GM20000 (cell line): Measurements from ENCODE around the gene VILL.

Source experiments
- DNase-seq: peaks from one replicate; pipeline ENCODE4 v3.0.0; 2012; ENCODE audit warnings: low spot score
- CTCF ChIP-seq: IDR thresholded peaks from 2 replicates; pipeline ENCODE4 v1.5.1; 2012; ENCODE audit warnings: mild to moderate bottlenecking, control low read depth; ENCODE audit errors: extremely low read depth, missing control alignments

Gene VILL

GRCh38 chr3:38027466-38028465 is 37.2 kb downstream of the VILL start:
- TF ChIP-seq CTCF: no peak
- no peak for DNase-seq

DNA sequence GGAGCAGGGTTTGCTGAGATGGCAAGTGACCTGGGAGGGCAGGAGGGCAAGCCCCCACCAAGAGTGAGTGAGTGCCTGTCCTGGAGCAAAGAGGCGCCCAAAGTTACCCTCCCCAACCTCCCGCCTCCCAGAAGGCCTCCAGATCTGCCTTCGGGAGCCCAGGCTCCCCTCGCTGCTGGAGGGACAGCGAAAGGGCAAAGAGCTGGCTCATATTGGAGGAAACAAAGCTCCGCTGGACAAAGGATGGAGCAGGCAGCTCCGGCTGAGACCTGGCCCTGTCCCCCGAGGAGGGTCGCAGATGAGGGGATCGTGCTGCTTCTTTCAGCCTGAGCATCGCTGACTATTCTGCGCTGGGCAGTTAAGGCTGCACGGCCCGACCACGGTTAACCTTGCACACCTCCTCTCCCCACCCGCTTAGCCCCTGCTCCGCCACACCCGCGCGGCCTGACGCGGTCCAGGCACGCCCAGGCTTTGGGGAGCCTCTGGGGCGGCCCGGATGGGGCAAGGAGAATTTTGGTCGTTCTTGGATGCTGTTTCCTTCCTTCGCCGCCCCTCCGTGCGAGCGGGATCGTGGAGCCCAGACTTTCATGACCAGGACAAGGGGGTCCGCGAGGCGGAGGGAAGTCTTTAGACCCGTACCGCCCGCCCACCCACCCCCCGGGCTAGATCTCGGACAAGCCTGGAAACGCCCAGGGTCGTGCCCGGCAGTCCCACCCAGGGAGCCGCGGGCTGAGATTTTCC is 38.2 kb downstream of the VILL start:
- no peak for DNase-seq
- no peak for TF ChIP-seq CTCF

GRCh38 chr3:38029400-38030125 is 39.0 kb downstream of the VILL start, which contains the start of gene PLCD1:
Gene PLCD1 (minus strand): TSS chr3:38029642. CDS start chr3:38029539, 103 bp downstream.
- no peak for TF ChIP-seq CTCF
- peak; percentile 56 for DNase-seq

DNA sequence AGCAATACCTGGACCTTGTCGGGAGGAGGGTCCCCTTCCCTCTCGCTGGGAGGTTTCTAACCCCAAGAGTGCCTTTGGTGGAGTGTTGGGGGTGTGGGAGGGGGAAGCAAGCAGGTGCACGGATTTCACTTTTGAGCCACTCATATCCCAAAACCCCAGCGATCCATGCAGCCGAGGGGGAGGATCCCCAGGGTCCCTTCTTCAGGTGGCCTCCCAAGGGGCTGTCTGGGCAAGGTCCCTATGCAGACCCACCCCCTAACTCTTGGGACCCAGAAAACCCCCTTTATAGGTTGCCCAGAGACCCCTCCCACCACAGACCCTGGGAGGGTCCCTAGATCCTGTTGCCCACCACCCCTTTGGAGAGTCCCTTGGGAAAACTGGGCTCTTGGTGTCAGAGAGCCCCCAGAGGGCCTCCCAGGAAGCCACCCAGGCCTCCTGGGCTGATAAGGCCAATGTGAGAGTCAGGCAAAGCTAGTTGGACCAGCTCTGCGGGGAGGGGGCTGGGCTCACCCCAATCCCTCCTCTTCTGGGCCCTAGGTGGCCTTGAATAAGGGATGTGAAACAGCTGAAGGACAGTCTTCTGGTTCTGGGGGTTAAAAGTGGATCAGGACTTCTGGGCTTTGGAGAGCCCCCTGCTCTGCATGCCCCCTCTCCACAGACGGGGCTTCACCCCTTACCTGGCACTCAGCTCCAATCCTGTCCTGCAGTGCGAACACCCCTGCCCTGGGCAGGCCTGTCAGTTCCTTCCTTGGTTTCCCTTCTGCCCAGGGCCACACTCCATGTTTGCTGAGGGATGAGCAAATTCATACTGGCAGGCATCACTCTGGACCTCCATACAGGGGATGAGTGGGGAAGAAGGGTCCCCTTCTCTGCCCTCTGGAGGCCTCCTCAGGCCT is 39.8 kb downstream of the VILL start:
- no peak for DNase-seq
- no peak for TF ChIP-seq CTCF

- no peak for TF ChIP-seq CTCF
- no peak for DNase-seq
Measured at GRCh38 chr3:38031022-38031994, 40.7 kb downstream of the VILL start.
